HEK293T (cell line): ENCODE results near the gene FMO1.

Experiments
- ARNT ChIP-seq: fragments of 450-650 bp; IDR thresholded peaks from 2 replicates; pipeline ENCODE4 v1.6.1; 2017; ENCODE audit warnings: mild to moderate bottlenecking
- FOXK2 ChIP-seq: fragments of 450-650 bp; IDR thresholded peaks from 2 replicates; pipeline ENCODE4 v1.6.1; 2016; ENCODE audit warnings: mild to moderate bottlenecking
- FOXM1 ChIP-seq: fragments of 450-650 bp; IDR thresholded peaks from 2 replicates; pipeline ENCODE4 v1.6.1; 2017; ENCODE audit warnings: mild to moderate bottlenecking, borderline replicate concordance
- SP1 ChIP-seq: fragments of 450-650 bp; IDR thresholded peaks from 2 replicates; pipeline ENCODE4 v1.6.1; 2017
- TARDBP ChIP-seq: fragments of 450-650 bp; IDR thresholded peaks from 2 replicates; pipeline ENCODE4 v1.6.1; 2016
- ZNF384 ChIP-seq: fragments of 450-650 bp; IDR thresholded peaks from 2 replicates; pipeline ENCODE4 v1.6.1; 2016
- TF ChIP-seq, protein P1 (sequence below): fragments of 450-650 bp; IDR thresholded peaks from 2 replicates; pipeline ENCODE4 v1.6.1; 2016

- TF ChIP-seq FOXM1 (no peak), ARNT (no peak), ZNF384 (no peak), SP1 (no peak), FOXK2 (no peak), TARDBP (no peak)
- TF ChIP-seq, protein P1, sequence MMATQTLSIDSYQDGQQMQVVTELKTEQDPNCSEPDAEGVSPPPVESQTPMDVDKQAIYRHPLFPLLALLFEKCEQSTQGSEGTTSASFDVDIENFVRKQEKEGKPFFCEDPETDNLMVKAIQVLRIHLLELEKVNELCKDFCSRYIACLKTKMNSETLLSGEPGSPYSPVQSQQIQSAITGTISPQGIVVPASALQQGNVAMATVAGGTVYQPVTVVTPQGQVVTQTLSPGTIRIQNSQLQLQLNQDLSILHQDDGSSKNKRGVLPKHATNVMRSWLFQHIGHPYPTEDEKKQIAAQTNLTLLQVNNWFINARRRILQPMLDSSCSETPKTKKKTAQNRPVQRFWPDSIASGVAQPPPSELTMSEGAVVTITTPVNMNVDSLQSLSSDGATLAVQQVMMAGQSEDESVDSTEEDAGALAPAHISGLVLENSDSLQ = no peak
Observed at GRCh38 chr1:171233183-171233582, 15.1 kb upstream of the FMO1 start.
